Natural killer cell (primary cell): ENCODE measurements around the gene FARS2. TPM values are rescaled to one million over a fixed set of nuclear protein-coding genes. Genes with fewer than 3 reads are reported as not detected.

Experiments
- ATAC-seq, 3 donors: fragments of 150-1000 bp in 2 of 3; fragments of 200-7000 bp in 1 of 3; cut with Tn5 transposase; 1 replicate in 1 of 3; 2 replicates in 2 of 3; pipeline ENCODE4 v1.10.0; 2021; ENCODE audit warnings: mild to moderate bottlenecking in 2 of 3, moderate library complexity in 2 of 3
- DNase-seq, 2 donors: peaks; one replicate each; pipeline versions ENCODE4 v3.0.0 to v3.0.0-alpha.2; 2013 to 2021; ENCODE audit warnings: mixed read lengths in 1 of 2
- H3K27ac ChIP-seq: one replicate; pipeline ENCODE4 v1.5.1; 2013; ENCODE audit warnings: mild to moderate bottlenecking, low read length
- H3K27me3 ChIP-seq: one replicate; pipeline ENCODE4 v1.6.1; 2013; ENCODE audit warnings: low read length; ENCODE audit not compliant: control insufficient read depth, insufficient read depth
- H3K36me3 ChIP-seq: one replicate; pipeline ENCODE4 v1.6.1; 2013; ENCODE audit warnings: low read length; ENCODE audit not compliant: control insufficient read depth, insufficient read depth
- H3K4me1 ChIP-seq: one replicate; pipeline ENCODE4 v1.6.1; 2013; ENCODE audit warnings: low read length; ENCODE audit not compliant: control insufficient read depth, insufficient read depth
- H3K4me3 ChIP-seq: one replicate; pipeline ENCODE4 v1.5.1; 2013; ENCODE audit warnings: low read length
- H3K9me3 ChIP-seq: one replicate; pipeline ENCODE4 v1.6.1; 2013; ENCODE audit warnings: low read length; ENCODE audit not compliant: control insufficient read depth, insufficient read depth
- H3K27ac Mint-ChIP-seq, 2 donors: one replicate each; pipeline ENCODE4 v1.8.0; 2022; ENCODE audit warnings: mild to moderate bottlenecking in 2 of 2, mixed read lengths in 2 of 2, moderate library complexity in 1 of 2
- H3K27me3 Mint-ChIP-seq, 2 donors: one replicate each; pipeline ENCODE4 v1.8.0; 2022; ENCODE audit warnings: low read depth in 2 of 2, mixed read lengths in 2 of 2
- H3K36me3 Mint-ChIP-seq: one replicate; pipeline ENCODE4 v1.8.0; 2022; ENCODE audit warnings: mixed read lengths
- H3K4me1 Mint-ChIP-seq, 2 donors: one replicate each; pipeline ENCODE4 v1.8.0; 2022; ENCODE audit warnings: mixed read lengths in 2 of 2
- H3K4me3 Mint-ChIP-seq: one replicate; pipeline ENCODE4 v1.8.0; 2022; ENCODE audit warnings: mild to moderate bottlenecking, moderate library complexity, mixed read lengths
- H3K9me3 Mint-ChIP-seq, 2 donors: one replicate each; pipeline ENCODE4 v1.8.0; 2022; ENCODE audit warnings: mixed read lengths in 2 of 2
- whole genome bisulfite sequencing: methylation state at CpG from one replicate; pipeline ENCODE4 v1.1.7; 2013; ENCODE audit warnings: missing lambda C conversion rate; ENCODE audit not compliant: insufficient coverage; 5-methylcytosine and 5-hydroxymethylcytosine counted together
- intact Hi-C: fragments of 100-400 bp; cut with micrococcal nuclease; formaldehyde crosslinking; loops from one replicate; pipeline ENCODE4 v1.14.2; 2022
- total RNA-seq, 4 donors: library from RNA; stranded (reverse); fragments of 120-200 nt in 1 of 4; gene quantifications; one replicate each; pipeline versions ENCODE4 v1.2.3 to v1.2.4, GENCODE V29; 2013 to 2022
- TF ChIP-seq, protein P1 (sequence below): fragments of 200-600 bp; IDR thresholded peaks from one replicate; pipeline ENCODE4 v1.8.0; 2022; ENCODE audit warnings: antibody characterized with exemption

The FARS2 gene
- total RNA-seq, 3 donors from 2014 or later (not counting 1 experiment from before 2014, with no cell fraction given), result 15.3 to 24.8 (median 22.7) TPM

DNA sequence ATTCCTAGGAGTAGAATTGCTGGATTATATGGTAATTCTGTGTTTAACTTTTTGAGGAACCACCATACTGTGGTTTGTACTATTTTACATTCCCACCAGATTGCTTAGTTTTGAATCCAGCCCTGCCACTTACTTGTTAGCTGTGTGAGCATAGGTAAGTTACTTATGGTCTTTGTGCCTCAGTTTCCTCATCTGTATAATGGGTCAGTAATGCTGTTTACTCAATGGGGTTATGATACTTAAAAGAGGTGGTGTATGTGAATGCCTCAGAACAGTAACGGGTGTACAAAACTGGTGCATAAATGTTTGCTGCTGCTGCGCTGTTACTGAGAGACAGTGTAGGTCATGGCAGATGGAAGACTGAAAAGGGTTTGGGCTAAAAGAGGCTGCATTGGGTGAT is 506.2 kb downstream of the FARS2 start:
- intact Hi-C loops, result no loop called here
- DNase-seq (no peak), ATAC-seq (no peak)
- no peak overlapping the region for H3K27ac Mint-ChIP-seq
- 97% methylated on average over 2 of the region's 2 CpGs for WGBS
- TF ChIP-seq, protein P1, sequence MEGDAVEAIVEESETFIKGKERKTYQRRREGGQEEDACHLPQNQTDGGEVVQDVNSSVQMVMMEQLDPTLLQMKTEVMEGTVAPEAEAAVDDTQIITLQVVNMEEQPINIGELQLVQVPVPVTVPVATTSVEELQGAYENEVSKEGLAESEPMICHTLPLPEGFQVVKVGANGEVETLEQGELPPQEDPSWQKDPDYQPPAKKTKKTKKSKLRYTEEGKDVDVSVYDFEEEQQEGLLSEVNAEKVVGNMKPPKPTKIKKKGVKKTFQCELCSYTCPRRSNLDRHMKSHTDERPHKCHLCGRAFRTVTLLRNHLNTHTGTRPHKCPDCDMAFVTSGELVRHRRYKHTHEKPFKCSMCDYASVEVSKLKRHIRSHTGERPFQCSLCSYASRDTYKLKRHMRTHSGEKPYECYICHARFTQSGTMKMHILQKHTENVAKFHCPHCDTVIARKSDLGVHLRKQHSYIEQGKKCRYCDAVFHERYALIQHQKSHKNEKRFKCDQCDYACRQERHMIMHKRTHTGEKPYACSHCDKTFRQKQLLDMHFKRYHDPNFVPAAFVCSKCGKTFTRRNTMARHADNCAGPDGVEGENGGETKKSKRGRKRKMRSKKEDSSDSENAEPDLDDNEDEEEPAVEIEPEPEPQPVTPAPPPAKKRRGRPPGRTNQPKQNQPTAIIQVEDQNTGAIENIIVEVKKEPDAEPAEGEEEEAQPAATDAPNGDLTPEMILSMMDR, result no peak
- Histone ChIP-seq H3K9me3 (peaks cover 3% of the 10 kb centered on the region), H3K27ac (no peak overlapping the region), H3K4me3 (no peak overlapping the region), H3K27me3 (no peaks in the 10 kb centered on the region), H3K36me3 (no peaks in the 10 kb centered on the region), H3K4me1 (no peaks in the 10 kb centered on the region)
- no peaks in the 10 kb centered on the region for H3K36me3 Mint-ChIP-seq
- peaks cover 0 to 4% of the 10 kb centered on the region in 2 donors for H3K9me3 Mint-ChIP-seq
- H3K4me1 Mint-ChIP-seq, result peaks cover 15% of the 10 kb centered on the region in 2 donors
- no peaks in the 10 kb centered on the region for H3K27me3 Mint-ChIP-seq
- no peak overlapping the region for H3K4me3 Mint-ChIP-seq

DNA sequence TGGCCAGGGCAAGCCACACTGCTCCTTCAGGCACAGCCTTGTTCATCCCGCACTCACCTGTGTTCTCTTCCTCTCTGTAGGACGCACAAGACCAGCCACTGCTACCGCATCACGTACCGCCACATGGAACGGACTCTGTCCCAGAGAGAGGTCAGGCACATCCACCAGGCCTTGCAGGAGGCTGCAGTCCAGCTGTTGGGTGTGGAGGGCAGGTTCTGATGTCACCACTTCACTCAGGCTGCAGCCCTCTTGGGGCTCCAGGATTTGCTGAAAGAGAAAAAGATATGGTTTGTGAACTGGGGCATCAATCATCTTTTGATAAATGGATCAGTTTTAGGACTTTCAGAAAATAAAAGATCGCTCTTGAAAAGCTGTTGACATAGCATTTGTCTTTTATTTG is 509.9 kb downstream of the FARS2 start:
- DNase-seq (no peak), ATAC-seq (no peak)
- no peaks in the 10 kb centered on the region for H3K36me3 ChIP-seq
- H3K36me3 Mint-ChIP-seq, result no peaks in the 10 kb centered on the region
- no peak overlapping the region for H3K27ac ChIP-seq
- H3K27me3 ChIP-seq, result no peaks in the 10 kb centered on the region
- H3K4me3 Mint-ChIP-seq, result no peak overlapping the region
- no peaks in the 10 kb centered on the region for H3K4me1 ChIP-seq
- no peak overlapping the region for H3K4me3 ChIP-seq
- WGBS, result 98% methylated on average over 7 of the region's 7 CpGs
- intact Hi-C loops, result no loop called here
- TF ChIP-seq, protein P1, result no peak
- peaks cover 0 to 4% of the 10 kb centered on the region in 2 donors for H3K9me3 Mint-ChIP-seq
- peaks cover 9 to 13% of the 10 kb centered on the region in 2 donors for H3K4me1 Mint-ChIP-seq
- H3K27ac Mint-ChIP-seq, result peak overlapping the region in 1 of 2 donors; percentile 31
- peaks cover 3% of the 10 kb centered on the region for H3K9me3 ChIP-seq
- H3K27me3 Mint-ChIP-seq, result no peaks in the 10 kb centered on the region

DNA sequence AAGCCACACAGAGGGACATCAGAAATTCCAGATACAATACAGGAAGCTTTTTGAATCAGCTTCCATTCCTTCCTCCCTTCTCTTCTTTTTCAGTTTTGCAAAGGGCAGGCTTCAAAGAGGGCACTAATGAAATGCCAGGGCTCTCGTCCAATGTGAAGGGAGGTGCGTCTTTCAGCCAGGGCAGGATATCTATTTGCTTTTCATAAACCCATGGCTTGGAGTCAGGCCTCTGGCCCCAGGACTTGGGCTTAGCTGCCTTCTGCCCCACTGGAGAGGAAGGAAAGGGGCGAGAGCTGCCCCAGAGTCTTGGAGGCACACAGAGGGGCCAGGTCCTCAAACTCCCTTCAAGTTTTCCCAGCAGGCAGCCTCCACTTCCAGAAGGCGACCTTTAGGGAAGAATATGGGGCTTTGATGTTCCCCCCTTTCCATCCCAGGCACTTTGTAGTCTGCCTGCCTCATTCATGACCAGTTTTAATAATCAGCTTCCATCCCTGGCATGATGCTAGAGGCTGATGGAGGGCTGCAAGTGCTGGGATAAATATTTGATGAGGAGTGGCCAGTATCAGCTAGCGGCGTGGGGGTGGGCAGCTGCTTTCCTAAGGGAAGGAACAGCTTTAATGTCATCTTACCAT is 510.6 kb downstream of the FARS2 start:
- Histone ChIP-seq H3K9me3 (peaks cover 2% of the 10 kb centered on the region), H3K36me3 (no peaks in the 10 kb centered on the region), H3K27me3 (no peaks in the 10 kb centered on the region), H3K27ac (no peak overlapping the region), H3K4me3 (no peak overlapping the region), H3K4me1 (no peaks in the 10 kb centered on the region)
- ATAC-seq (no peak), DNase-seq (no peak)
- TF ChIP-seq, protein P1, result no peak
- no peak overlapping the region for H3K27ac Mint-ChIP-seq
- H3K4me3 Mint-ChIP-seq, result no peak overlapping the region
- peaks cover 5 to 11% of the 10 kb centered on the region in 2 donors for H3K4me1 Mint-ChIP-seq
- no peaks in the 10 kb centered on the region for H3K27me3 Mint-ChIP-seq
- WGBS, result 99% methylated on average over 5 of the region's 6 CpGs
- intact Hi-C loops, result no loop called here
- H3K36me3 Mint-ChIP-seq, result no peaks in the 10 kb centered on the region
- H3K9me3 Mint-ChIP-seq, result peaks cover 0 to 4% of the 10 kb centered on the region in 2 donors
